Cardiac muscle cell (in vitro differentiated cells and primary cell): ENCODE data around the gene VGLL4. TPM values are rescaled to one million over a fixed set of nuclear protein-coding genes. Genes with fewer than 3 reads are reported as not detected.

Experiments
- DNase-seq, 2 donors: peaks; one replicate each; pipeline versions ENCODE4 v3.0.0 to v3.0.0-alpha.2; 2010 to 2017; ENCODE audit warnings: low read depth in 1 of 2, low spot score in 1 of 2
- H3K27ac ChIP-seq: fragments of 200-600 bp; sonication (generic); 2 replicates; pipeline ENCODE4 v1.5.1; 2016
- H3K27me3 ChIP-seq: fragments of 200-600 bp; sonication (generic); 2 replicates; pipeline ENCODE4 v1.6.0; 2016; ENCODE audit warnings: control low read depth
- H3K36me3 ChIP-seq: fragments of 200-600 bp; sonication (generic); 2 replicates; pipeline ENCODE4 v1.5.1; 2016; ENCODE audit warnings: control low read depth
- H3K4me1 ChIP-seq: fragments of 200-600 bp; sonication (generic); 2 replicates; pipeline ENCODE4 v1.8.1; 2017; ENCODE audit warnings: low read depth, mild to moderate bottlenecking, mixed run types
- H3K4me3 ChIP-seq: fragments of 200-600 bp; sonication (generic); 2 replicates; pipeline ENCODE4 v1.5.1; 2016; ENCODE audit warnings: mild to moderate bottlenecking
- H3K9me3 ChIP-seq: fragments of 200-600 bp; sonication (generic); 2 replicates; pipeline ENCODE4 v1.5.1; 2017; ENCODE audit warnings: low read depth, mild to moderate bottlenecking, control low read depth
- CTCF ChIP-seq: IDR thresholded peaks from 2 replicates; pipeline ENCODE4 v1.5.1; 2012; ENCODE audit warnings: low read depth, mild to moderate bottlenecking, low read length
- polyA plus RNA-seq: library from polyadenylated mRNA; unstranded; fragments of >200 nt; fragmentation: Nextera tagmentation; extraction: Ambion mirVana; gene quantifications from 2 replicates; pipeline ENCODE4 v1.2.1, GENCODE V29; 2016
- total RNA-seq: library from RNA; depleted of rRNA; stranded (reverse); fragments of >200 nt; gene quantifications from 2 replicates; pipeline ENCODE4 v1.2.3, GENCODE V29; 2016

The VGLL4 gene
- total and polyA plus RNA-seq, 2 experiments from 2014 or later, result 62.9 to 147 TPM

- Histone ChIP-seq H3K4me1 (peaks cover 58% of the 10 kb centered on the region), H3K36me3 (no peaks in the 10 kb centered on the region), H3K27me3 (no peaks in the 10 kb centered on the region), H3K27ac (no peak overlapping the region), H3K4me3 (no peak overlapping the region), H3K9me3 (no peaks in the 10 kb centered on the region)
- TF ChIP-seq CTCF, result no peak
- DNase-seq, result no peak
Observed at GRCh38 chr3:11587766-11588165, 55.9 kb downstream of the VGLL4 start.

- Histone ChIP-seq H3K4me1 (peaks cover 40% of the 10 kb centered on the region), H3K9me3 (no peaks in the 10 kb centered on the region), H3K4me3 (no peak overlapping the region), H3K27me3 (no peaks in the 10 kb centered on the region), H3K36me3 (no peaks in the 10 kb centered on the region), H3K27ac (no peak overlapping the region)
- no peak for DNase-seq
- no peak for TF ChIP-seq CTCF
Observed at GRCh38 chr3:11584570-11584969, 59.1 kb downstream of the VGLL4 start.

- H3K9me3 ChIP-seq, result no peaks in the 10 kb centered on the region
- no peak for TF ChIP-seq CTCF
- peak overlapping the region; percentile 87 for H3K27ac ChIP-seq
Observed at GRCh38 chr3:11583638-11584046, 60.1 kb downstream of the VGLL4 start.

GRCh38 chr3:11583235-11583634, 60.5 kb downstream of the VGLL4 start:
- H3K4me1 ChIP-seq, result peaks cover 29% of the 10 kb centered on the region
- TF ChIP-seq CTCF, result no peak
- H3K27ac ChIP-seq, result peak overlapping the region; percentile 87

More at GRCh38 chr3:11583638-11584046, 60.1 kb downstream of the VGLL4 start:
- H3K4me3 ChIP-seq, result no peak overlapping the region
- H3K36me3 ChIP-seq, result no peaks in the 10 kb centered on the region
- H3K27me3 ChIP-seq, result no peaks in the 10 kb centered on the region
- no peak for DNase-seq
- peaks cover 31% of the 10 kb centered on the region for H3K4me1 ChIP-seq

GRCh38 chr3:11582191-11582968, 61.3 kb downstream of the VGLL4 start:
- TF ChIP-seq CTCF, result no peak
- Histone ChIP-seq H3K36me3 (no peaks in the 10 kb centered on the region), H3K27ac (peak overlapping the region; percentile 87), H3K9me3 (no peaks in the 10 kb centered on the region), H3K4me3 (peak overlapping the region; percentile 23), H3K27me3 (no peaks in the 10 kb centered on the region), H3K4me1 (peaks cover 32% of the 10 kb centered on the region)
- peak; percentile 65 to 94 for DNase-seq

More at GRCh38 chr3:11583235-11583634, 60.5 kb downstream of the VGLL4 start:
- peak in 1 of 2 donors; percentile 53 for DNase-seq
- H3K4me3 ChIP-seq, result no peak overlapping the region
- no peaks in the 10 kb centered on the region for H3K36me3 ChIP-seq
- H3K9me3 ChIP-seq, result no peaks in the 10 kb centered on the region
- no peaks in the 10 kb centered on the region for H3K27me3 ChIP-seq
